Fibroblast of pulmonary artery (primary cell): ENCODE data around the gene ESRP2.

Experiments used
- DNase-seq: peaks from one replicate; pipeline ENCODE4 v3.0.0-alpha.2; 2010; ENCODE audit warnings: low read depth
- H3K4me3 ChIP-seq: replicated peaks from 2 replicates; pipeline ENCODE4 v1.5.1; 2011; ENCODE audit warnings: low read depth, mild to moderate bottlenecking, control low read depth, low read length, moderate library complexity
- TF ChIP-seq, protein P1 (sequence below): IDR thresholded peaks from 2 replicates; pipeline ENCODE4 v1.5.1; 2011; ENCODE audit warnings: mild to moderate bottlenecking, control low read depth, low read length, inconsistent platforms; ENCODE audit errors: missing control alignments

ESRP2 gene

DNA sequence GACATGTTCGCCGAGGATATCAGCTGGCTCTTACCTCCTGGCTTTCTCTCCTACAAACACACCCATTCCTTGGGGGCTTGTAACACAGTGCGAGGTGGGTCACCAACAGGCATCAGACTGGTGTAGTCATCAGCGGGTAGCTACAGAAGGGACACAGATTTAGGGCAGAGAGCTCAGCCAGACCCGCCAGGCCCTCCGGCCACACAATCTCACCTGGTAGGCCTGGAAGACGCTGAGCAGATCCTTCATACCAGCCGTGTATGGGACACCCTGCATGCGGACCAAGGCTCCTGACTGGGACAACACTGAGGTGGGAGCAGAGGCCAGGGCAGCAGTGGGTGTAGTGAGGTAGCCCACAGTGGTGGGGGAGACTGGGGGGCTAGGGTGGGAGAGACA is 5.8 kb downstream of the ESRP2 start:
- TF ChIP-seq, protein P1, sequence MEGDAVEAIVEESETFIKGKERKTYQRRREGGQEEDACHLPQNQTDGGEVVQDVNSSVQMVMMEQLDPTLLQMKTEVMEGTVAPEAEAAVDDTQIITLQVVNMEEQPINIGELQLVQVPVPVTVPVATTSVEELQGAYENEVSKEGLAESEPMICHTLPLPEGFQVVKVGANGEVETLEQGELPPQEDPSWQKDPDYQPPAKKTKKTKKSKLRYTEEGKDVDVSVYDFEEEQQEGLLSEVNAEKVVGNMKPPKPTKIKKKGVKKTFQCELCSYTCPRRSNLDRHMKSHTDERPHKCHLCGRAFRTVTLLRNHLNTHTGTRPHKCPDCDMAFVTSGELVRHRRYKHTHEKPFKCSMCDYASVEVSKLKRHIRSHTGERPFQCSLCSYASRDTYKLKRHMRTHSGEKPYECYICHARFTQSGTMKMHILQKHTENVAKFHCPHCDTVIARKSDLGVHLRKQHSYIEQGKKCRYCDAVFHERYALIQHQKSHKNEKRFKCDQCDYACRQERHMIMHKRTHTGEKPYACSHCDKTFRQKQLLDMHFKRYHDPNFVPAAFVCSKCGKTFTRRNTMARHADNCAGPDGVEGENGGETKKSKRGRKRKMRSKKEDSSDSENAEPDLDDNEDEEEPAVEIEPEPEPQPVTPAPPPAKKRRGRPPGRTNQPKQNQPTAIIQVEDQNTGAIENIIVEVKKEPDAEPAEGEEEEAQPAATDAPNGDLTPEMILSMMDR = no peak
- no peak overlapping the region for H3K4me3 ChIP-seq
- no peak for DNase-seq

DNA sequence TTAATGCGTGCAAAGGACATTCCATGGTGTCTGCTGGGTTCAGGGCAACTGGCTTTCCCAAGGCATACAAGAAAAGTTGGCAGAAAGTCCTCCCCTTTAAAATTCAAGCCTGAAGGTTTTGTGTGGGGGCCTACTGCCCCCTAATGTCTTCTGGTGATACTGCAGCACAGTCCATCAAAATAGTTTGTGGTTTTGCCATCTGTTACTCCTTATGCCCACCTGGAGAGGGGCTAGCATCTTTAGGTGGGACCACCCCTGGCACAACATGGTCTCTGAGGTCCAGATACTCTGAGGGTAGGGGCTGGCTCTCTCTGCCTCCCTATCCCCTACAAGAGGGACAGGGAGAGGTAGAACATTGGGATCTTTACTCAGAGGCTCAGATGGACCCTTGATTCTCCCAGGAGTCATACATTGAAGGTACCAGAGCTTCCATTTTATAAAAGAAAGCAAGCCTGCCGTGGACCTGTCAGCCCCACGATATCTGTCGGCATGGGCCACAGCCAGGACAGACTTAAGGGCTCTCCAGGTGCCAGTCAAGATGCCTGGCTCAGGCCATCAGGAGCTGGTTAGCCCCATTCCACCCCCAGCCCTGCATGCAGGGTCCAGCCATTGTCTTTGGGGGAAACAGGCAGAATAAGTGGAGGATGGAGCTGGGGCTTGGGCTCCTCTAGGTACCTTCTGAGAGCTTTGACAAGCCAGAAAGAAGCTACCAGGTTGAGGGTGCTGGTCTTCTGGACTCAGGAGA is 6.3 kb downstream of the ESRP2 start:
- peak; percentile 76 for DNase-seq
- H3K4me3 ChIP-seq = no peak overlapping the region
- TF ChIP-seq, protein P1 = peak; percentile 94

DNA sequence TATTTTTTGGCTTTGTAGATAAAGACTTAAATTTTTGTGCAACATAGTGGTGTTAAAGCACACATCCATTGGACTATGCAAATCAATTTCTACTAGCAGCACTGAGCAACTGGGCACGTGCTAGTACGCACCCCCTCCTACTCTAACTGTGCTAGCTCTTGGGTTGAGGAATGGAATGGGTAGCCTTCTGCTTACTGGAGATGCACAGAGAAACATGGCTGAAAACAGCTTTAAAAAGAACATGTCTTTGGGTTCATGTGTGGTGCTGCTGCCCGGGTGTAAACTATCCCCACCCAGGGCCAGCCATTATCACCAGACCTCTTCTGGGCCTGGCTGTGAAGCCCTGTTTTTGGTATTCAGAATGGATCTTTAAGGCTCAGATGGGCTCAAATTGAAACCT is 7.3 kb downstream of the ESRP2 start:
- DNase-seq = no peak
- TF ChIP-seq, protein P1 = no peak
- H3K4me3 ChIP-seq = no peak overlapping the region

DNA sequence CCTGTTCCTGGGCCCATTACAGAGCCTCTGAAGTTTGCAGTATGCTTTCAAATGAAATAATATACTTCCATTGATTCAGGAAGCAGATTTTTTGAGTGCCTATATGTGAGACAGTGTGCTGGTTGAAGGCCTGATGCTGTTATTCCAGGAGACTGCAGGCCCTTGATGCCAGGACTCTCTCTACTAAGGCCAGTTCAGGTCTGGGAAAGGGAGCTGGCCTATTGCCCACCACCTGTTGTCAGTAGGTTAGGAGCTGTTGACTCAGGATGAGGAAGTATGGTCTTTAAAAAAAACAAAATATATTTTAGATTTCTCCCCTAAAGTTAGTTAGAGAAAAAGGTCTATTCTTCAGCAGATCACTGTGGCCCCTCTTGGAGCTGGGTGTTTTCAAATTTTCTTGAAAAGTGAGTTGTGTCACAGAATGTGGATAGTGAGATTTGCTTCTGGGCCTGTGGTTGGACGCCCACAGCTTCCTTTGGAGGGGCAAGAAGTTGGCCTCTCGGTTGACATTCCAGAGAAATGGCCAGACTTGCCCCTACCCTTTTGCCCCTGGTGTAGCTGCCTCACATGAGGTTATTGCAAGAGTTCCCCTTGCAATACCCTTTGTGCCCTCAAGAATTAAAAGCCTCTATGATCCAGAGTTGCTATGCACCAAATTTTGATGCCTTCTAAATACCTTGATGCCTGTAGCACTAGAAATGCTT is 7.9 kb downstream of the ESRP2 start:
- TF ChIP-seq, protein P1 = no peak
- DNase-seq = no peak

DNA sequence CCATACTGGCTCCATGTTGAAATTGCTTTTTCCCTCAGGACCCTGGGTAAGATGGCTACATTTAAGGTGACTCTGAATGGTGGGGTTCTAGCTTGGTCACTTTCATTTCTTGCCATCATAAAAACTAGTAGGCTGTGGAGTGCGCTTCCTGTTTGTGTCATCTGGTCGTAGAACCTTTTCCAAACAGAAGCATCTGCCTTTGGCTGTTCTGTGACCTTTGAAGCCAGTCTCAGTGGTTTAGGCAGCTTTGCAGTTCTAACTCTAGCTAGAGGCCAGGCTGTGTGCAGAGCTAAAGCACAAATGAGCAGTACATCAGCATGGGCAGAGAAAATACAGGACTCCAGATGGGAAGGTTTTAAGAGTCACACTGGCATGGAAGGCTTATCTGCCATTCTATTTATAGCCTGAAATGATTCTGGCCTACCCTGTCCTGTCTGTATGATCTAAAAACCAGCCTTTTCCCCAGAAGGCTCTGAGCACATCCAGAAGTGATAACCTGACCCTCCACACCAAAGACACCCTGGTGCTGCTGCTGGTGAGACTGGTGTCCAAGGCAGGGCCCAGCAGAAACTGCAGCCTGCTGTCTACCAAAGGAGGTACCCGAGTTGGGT is 8.6 kb downstream of the ESRP2 start:
- TF ChIP-seq, protein P1 = no peak
- no peak overlapping the region for H3K4me3 ChIP-seq
- DNase-seq = no peak

More for the DNA sequence above, 7.9 kb downstream of the ESRP2 start:
- no peak overlapping the region for H3K4me3 ChIP-seq

DNA sequence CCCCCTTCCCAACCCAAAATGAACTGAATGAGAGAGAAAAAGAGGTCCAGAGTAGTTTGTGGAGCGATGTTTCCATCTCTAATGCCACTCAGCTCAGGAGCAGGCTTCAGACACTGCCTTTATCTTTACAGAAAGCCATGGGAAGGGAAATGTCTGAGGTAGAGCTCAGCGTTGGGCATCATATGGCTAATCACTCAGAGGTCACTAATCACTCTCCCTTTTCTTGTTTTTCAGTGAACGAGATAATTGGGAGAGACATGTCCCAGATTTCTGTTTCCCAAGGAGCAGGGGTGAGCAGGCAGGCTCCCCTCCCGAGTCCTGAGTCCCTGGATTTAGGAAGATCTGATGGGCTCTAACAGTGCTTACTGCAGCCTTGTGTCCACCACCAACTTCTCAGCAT is 9.8 kb downstream of the ESRP2 start:
- TF ChIP-seq, protein P1 = no peak
- no peak for DNase-seq

More for the DNA sequence above, 9.8 kb downstream of the ESRP2 start:
- no peak overlapping the region for H3K4me3 ChIP-seq
